Panc1 (cell line): Measurements from ENCODE around the gene STAT3. TPM values are rescaled to one million over a fixed set of nuclear protein-coding genes. Genes with fewer than 3 reads are reported as not detected.

Experiments used
- ATAC-seq: fragments of 200-7000 bp; cut with Tn5 transposase; 2 replicates; pipeline ENCODE4 v1.9.1; 2020; ENCODE audit warnings: mild to moderate bottlenecking, moderate library complexity
- BruUV-seq: library from RNA; stranded (reverse); fragments of 400-500 nt; replicated peaks from 2 replicates; lab custom pipeline; 2021; lab: Mats Ljungman, UMichigan
- CTCF ChIA-PET: fragments of 300-600 bp; sonication (Branson Sonifier 250); formaldehyde crosslinking; loops from one replicate; lab custom pipeline; 2022; ENCODE audit warnings: antibody characterized with exemption; lab: Charles Lee
- POLR2A ChIA-PET: fragments of 300-600 bp; sonication (Branson Sonifier 250); formaldehyde crosslinking; loops from one replicate; lab custom pipeline; 2022; ENCODE audit warnings: antibody characterized with exemption; lab: Charles Lee
- DNase-seq: peaks from one replicate; pipeline ENCODE4 v3.0.0-alpha.2; 2010; ENCODE audit warnings: low read depth, low spot score
- H3K27ac ChIP-seq: 2 replicates; pipeline ENCODE4 v1.5.1; 2011; ENCODE audit warnings: mild to moderate bottlenecking, low read length, inconsistent platforms
- H3K27me3 ChIP-seq: fragments of 200-500 bp; sonication (Bioruptor generic); 2 replicates; pipeline ENCODE4 v1.6.0; 2014; ENCODE audit warnings: low read length, inconsistent platforms; ENCODE audit not compliant: control insufficient read depth, insufficient read depth
- H3K36me3 ChIP-seq: fragments of 200-500 bp; sonication (Bioruptor generic); 2 replicates; pipeline ENCODE4 v1.5.1; 2014; ENCODE audit warnings: inconsistent platforms, mild to moderate bottlenecking, low read length, moderate library complexity; ENCODE audit not compliant: control insufficient read depth, insufficient read depth
- H3K4me1 ChIP-seq: 2 replicates; pipeline ENCODE4 v1.5.1; 2011; ENCODE audit warnings: inconsistent platforms, mild to moderate bottlenecking, low read length, moderate library complexity; ENCODE audit not compliant: control insufficient read depth, insufficient read depth
- H3K4me3 ChIP-seq, 2 experiments: 2 replicates each; pipeline ENCODE4 v1.5.1; 2011 to 2012; ENCODE audit warnings: low read depth in 2 of 2, low read length in 2 of 2, mild to moderate bottlenecking in 2 of 2, inconsistent platforms in 1 of 2, moderate library complexity in 1 of 2
- H3K9me3 ChIP-seq: fragments of 200-500 bp; sonication (Bioruptor generic); 2 replicates; pipeline ENCODE4 v1.5.1; 2014; ENCODE audit warnings: low read depth, mild to moderate bottlenecking, inconsistent platforms, low read length, moderate library complexity; ENCODE audit not compliant: control insufficient read depth, insufficient read depth
- CTCF ChIP-seq: fragments of 450-650 bp; IDR thresholded peaks from 2 replicates; pipeline ENCODE4 v1.5.1; 2017; ENCODE audit warnings: mild to moderate bottlenecking
- POLR2AphosphoS5 ChIP-seq: IDR thresholded peaks from 2 replicates; pipeline ENCODE4 v1.6.1; 2012; ENCODE audit warnings: mild to moderate bottlenecking, low read depth, low read length, moderate library complexity
- REST ChIP-seq, 2 experiments: IDR thresholded peaks; 2 replicates each; pipeline ENCODE4 v1.6.1; 2011 to 2012; ENCODE audit warnings: low read depth in 2 of 2, control low read depth in 1 of 2, low read length in 1 of 2, mild to moderate bottlenecking in 1 of 2, moderate library complexity in 1 of 2; ENCODE audit not compliant: insufficient read depth in 1 of 2
- SIN3A ChIP-seq: IDR thresholded peaks from 2 replicates; pipeline ENCODE4 v1.6.1; 2012; ENCODE audit warnings: low read depth, mild to moderate bottlenecking, low read length, moderate library complexity, borderline replicate concordance; ENCODE audit not compliant: insufficient read depth
- TCF7L2 ChIP-seq: IDR thresholded peaks from 2 replicates; pipeline ENCODE4 v1.6.1; 2011; ENCODE audit warnings: mild to moderate bottlenecking, low read depth, low read length, inconsistent platforms
- in situ Hi-C: cut with HindIII; loops from 2 replicates; pipeline ENCODE4 v1.10.0; 2016; ENCODE audit warnings: low sequenced_read_pairs, low pct_unique_long_range_greater_than_20kb
- intact Hi-C: fragments of 100-400 bp; cut with micrococcal nuclease; formaldehyde crosslinking; loops from one replicate; pipeline ENCODE4 v1.10.0; 2022; ENCODE audit not compliant: unreplicated experiment
- total RNA-seq: library from RNA; stranded (reverse); gene quantifications from one replicate; pipeline ENCODE4 v1.2.1, GENCODE V29; 2021; ENCODE audit not compliant: unreplicated experiment

Gene STAT3
- total RNA-seq, 1 experiment from 2014 or later: 287 TPM

- TF ChIP-seq TCF7L2: no peak
- TF ChIP-seq CTCF: peak; percentile 69
- TF ChIP-seq POLR2AphosphoS5: no peak
- no peak for TF ChIP-seq REST (IDR thresholded peaks at IDR 0.05; ENCODE audit: insufficient read depth in 1 of 2, low read depth in 2 of 2, low read length in 1 of 2)
- in situ Hi-C loops (no loop called here), intact Hi-C loops (loop anchor here (10.0 kb wide), 1 partner anchor 96 kb away; no protein-coding TSS in a partner anchor)
- ChIA-PET CTCF (interaction anchor here (0.5 to 0.7 kb wide), 2 partner anchors 14 to 199 kb away, joined by 3 to 4 read pairs; no protein-coding TSS in a partner anchor), POLR2A (no interaction called here)
- no peaks in the 10 kb centered on the region for H3K9me3 ChIP-seq
- peaks cover 14% of the 10 kb centered on the region for H3K4me1 ChIP-seq
- no TSS peak for BruUV-seq
- H3K27me3 ChIP-seq: no peaks in the 10 kb centered on the region
- no peak overlapping the region for H3K27ac ChIP-seq
- ATAC-seq (peak; percentile 83), DNase-seq (peak; percentile 77)
- H3K36me3 ChIP-seq: no peaks in the 10 kb centered on the region
- no peak overlapping the region for H3K4me3 ChIP-seq
Observed at GRCh38 chr17:42428141-42428944, 40.1 kb upstream of the STAT3 start.

- BruUV-seq: no TSS peak
- no peak overlapping the region for H3K4me3 ChIP-seq
- in situ Hi-C loops: no loop called here
- H3K27me3 ChIP-seq: no peaks in the 10 kb centered on the region
- no peaks in the 10 kb centered on the region for H3K9me3 ChIP-seq
- intact Hi-C loops: loop anchor here (10.0 kb wide), 1 partner anchor 100 kb away; no protein-coding TSS in a partner anchor
- peak overlapping the region; percentile 74 for H3K27ac ChIP-seq
- ChIA-PET POLR2A (no interaction called here), CTCF (no interaction called here)
- H3K36me3 ChIP-seq: no peaks in the 10 kb centered on the region; the same call in 1 of the 2 replicates
- TF ChIP-seq SIN3A: no peak
- TF ChIP-seq TCF7L2: no peak
- no peak for TF ChIP-seq CTCF
- H3K4me1 ChIP-seq: peaks cover 20% of the 10 kb centered on the region
- DNase-seq (no peak), ATAC-seq (no peak)
Observed at GRCh38 chr17:42424991-42425610, 36.9 kb upstream of the STAT3 start.
